K562 (cell line): ENCODE data around the gene PEPD.
A peak's percentile ranks its signal among the peaks of the same experiment; 100 is the strongest.

Source experiments
- CTCF ChIP-seq, 3 experiments: IDR thresholded peaks in 2 of 3; conservative IDR thresholded peaks in 1 of 3; 2 replicates each; pipeline ENCODE4 v1.5.1; 2011 to 2012; ENCODE audit warnings: low read length in 3 of 3, mild to moderate bottlenecking in 3 of 3, control low read depth in 2 of 3, improper control_type of control experiment in 1 of 3, inconsistent platforms in 1 of 3, low read depth in 1 of 3, mixed read lengths in 1 of 3, moderate library complexity in 1 of 3; ENCODE audit not compliant: insufficient read depth in 2 of 3
- EP300 ChIP-seq: IDR thresholded peaks from 2 replicates; pipeline ENCODE4 v1.6.1; 2012; ENCODE audit warnings: low read length, improper control_type of control experiment
- HCFC1 ChIP-seq: IDR thresholded peaks from 2 replicates; pipeline ENCODE4 v1.6.1; 2012; ENCODE audit warnings: low read depth, low read length, improper control_type of control experiment
- MAX ChIP-seq: sonication (generic); formaldehyde crosslinking; IDR thresholded peaks from 2 replicates; pipeline ENCODE4 v1.9.0; 2022; ENCODE audit warnings: mild to moderate bottlenecking, missing genetic modification reagents
- MGA ChIP-seq: fragments of 450-650 bp; IDR thresholded peaks from 2 replicates; pipeline ENCODE4 v1.6.1; 2016; ENCODE audit warnings: mild to moderate bottlenecking, moderate library complexity
- POU5F1 ChIP-seq: fragments of 150-350 bp; IDR thresholded peaks from 2 replicates; pipeline ENCODE4 v1.6.1; 2014; ENCODE audit warnings: borderline replicate concordance, low read length, low read depth, mild to moderate bottlenecking; ENCODE audit not compliant: partially characterized antibody
- SRF ChIP-seq, 2 experiments: fragments of 250-450, 450-650 bp in 1 of 2; sonication (Bioruptor Pico) in 1 of 2; sonication (generic) in 1 of 2; formaldehyde crosslinking; IDR thresholded peaks; 2 replicates each; pipeline versions ENCODE4 v1.5.0 to v1.5.1; 2020 to 2022; ENCODE audit warnings: mild to moderate bottlenecking in 1 of 2, missing genetic modification reagents in 1 of 2

- TF ChIP-seq CTCF (IDR thresholded peaks at IDR 0.05 in 2 of 3, conservative IDR thresholded peaks at IDR 0.05 in 1 of 3; ENCODE audit: insufficient read depth in 2 of 3, low read depth in 1 of 3, low read length in 3 of 3) (no peak), MAX (CRISPR knock-in tag) (no peak), MGA (0 out of 2 replicates have a peak, but pooled peaks have one; percentile 21), HCFC1 (no peak), POU5F1 (no peak), SRF (CRISPR knock-in tag; IDR thresholded peaks at IDR 0.05) (no peak), EP300 (no peak)
Observed at GRCh38 chr19:33444562-33445441, 76.8 kb downstream of the PEPD start.
